Tibial nerve (tissue), 4 donors: ENCODE data around the gene CCDC50. TPM values are rescaled to one million over a fixed set of nuclear protein-coding genes. Genes with fewer than 3 reads are reported as not detected.

ENCODE experiments used
- DNase-seq, 2 donors: peaks; one replicate each; pipeline ENCODE4 v3.0.0-alpha.2; 2019; ENCODE audit warnings: low spot score in 2 of 2
- H3K27ac ChIP-seq, 4 donors: fragments of 200-600 bp; sonication (generic) in 3 of 4; one replicate each; pipeline ENCODE4 v1.5.1; 2017 to 2019; ENCODE audit warnings: mild to moderate bottlenecking in 1 of 4
- H3K27me3 ChIP-seq, 2 donors: fragments of 200-600 bp; sonication (generic) in 1 of 2; one replicate each; pipeline versions ENCODE4 v1.5.1 to v1.6.0; 2017 to 2019
- H3K36me3 ChIP-seq, 3 donors: fragments of 200-600 bp; sonication (generic); one replicate each; pipeline ENCODE4 v1.5.1; 2018 to 2019
- H3K4me1 ChIP-seq, 4 donors: fragments of 200-600 bp; sonication (generic) in 3 of 4; one replicate each; pipeline ENCODE4 v1.5.1; 2017 to 2019
- H3K4me3 ChIP-seq, 4 donors: fragments of 200-600 bp; sonication (generic) in 3 of 4; one replicate each; pipeline ENCODE4 v1.5.1; 2017 to 2019; ENCODE audit warnings: mild to moderate bottlenecking in 1 of 4, moderate library complexity in 1 of 4
- H3K9me3 ChIP-seq, 4 donors: fragments of 200-600 bp; sonication (generic) in 3 of 4; one replicate each; pipeline ENCODE4 v1.5.1; 2017 to 2019
- EP300 ChIP-seq, 2 donors: sonication (generic); formaldehyde crosslinking; IDR thresholded peaks; one replicate each; pipeline ENCODE4 v1.6.1; 2017; ENCODE audit warnings: antibody characterized with exemption in 2 of 2, mild to moderate bottlenecking in 1 of 2
- POLR2A ChIP-seq, 2 donors: fragments of 450-650 bp; IDR thresholded peaks; one replicate each; pipeline ENCODE4 v1.6.1; 2017; ENCODE audit warnings: antibody characterized with exemption in 2 of 2, mild to moderate bottlenecking in 2 of 2, moderate library complexity in 2 of 2
- WGBS, 2 donors: methylation state at CpG; one replicate each; pipeline ENCODE4 v1.1.5; 2018; 5-methylcytosine and 5-hydroxymethylcytosine counted together
- total RNA-seq, 4 donors: library from RNA; depleted of rRNA; stranded (reverse); fragments of >200 nt; gene quantifications; one replicate each; pipeline ENCODE4 v1.1.0, GENCODE V29; 2016
- TF ChIP-seq, protein P1 (sequence below), 5 experiments: fragments of 200-600 bp in 3 of 5; fragments of 450-650 bp in 2 of 5; sonication (generic) in 3 of 5; IDR thresholded peaks; one replicate each; pipeline ENCODE4 v1.5.1; 2016 to 2019; ENCODE audit warnings: antibody characterized with exemption in 5 of 5, mild to moderate bottlenecking in 3 of 5, moderate library complexity in 2 of 5

The CCDC50 gene
- total RNA-seq, 4 donors from 2014 or later = 83.5 to 99.6 (median 94.2) TPM

DNA sequence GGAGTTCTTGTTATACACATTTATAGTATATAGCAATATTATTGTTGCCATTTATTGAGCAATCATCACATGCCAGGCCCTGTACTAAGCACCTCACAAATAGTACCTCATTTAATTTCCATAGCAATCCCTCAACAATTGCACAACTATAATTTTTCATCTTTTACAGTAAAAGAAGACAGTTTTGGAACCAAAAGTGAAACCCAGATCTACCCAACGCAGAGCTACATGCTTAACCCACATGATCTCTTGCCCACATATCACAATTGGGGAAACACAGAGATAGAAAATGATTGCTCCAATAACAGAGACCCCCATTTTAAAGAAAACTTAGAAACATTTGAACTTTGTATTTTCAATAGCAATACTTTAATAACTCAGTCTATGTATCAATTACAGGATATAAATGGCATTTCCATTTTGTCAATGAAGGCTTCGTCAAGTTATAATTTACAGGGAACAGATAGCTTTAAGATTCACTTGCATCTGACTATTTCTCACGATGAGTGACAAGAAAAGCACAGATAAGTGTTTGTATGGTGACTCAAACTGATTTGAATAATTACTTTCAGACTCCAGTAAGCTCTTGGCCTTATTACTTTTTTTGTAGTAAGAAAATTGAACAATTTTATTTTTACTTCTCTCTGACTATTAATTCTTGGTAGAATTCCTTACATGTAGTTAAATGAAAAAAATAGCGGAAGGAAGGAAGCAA is 38.7 kb upstream of the CCDC50 start:
- DNase-seq = no peak
- H3K4me1 ChIP-seq = peaks cover 0 to 9% (median 0%) of the 10 kb centered on the region in 4 donors
- TF ChIP-seq POLR2A (IDR thresholded peaks at IDR 0.05) = no peak
- TF ChIP-seq, protein P1, sequence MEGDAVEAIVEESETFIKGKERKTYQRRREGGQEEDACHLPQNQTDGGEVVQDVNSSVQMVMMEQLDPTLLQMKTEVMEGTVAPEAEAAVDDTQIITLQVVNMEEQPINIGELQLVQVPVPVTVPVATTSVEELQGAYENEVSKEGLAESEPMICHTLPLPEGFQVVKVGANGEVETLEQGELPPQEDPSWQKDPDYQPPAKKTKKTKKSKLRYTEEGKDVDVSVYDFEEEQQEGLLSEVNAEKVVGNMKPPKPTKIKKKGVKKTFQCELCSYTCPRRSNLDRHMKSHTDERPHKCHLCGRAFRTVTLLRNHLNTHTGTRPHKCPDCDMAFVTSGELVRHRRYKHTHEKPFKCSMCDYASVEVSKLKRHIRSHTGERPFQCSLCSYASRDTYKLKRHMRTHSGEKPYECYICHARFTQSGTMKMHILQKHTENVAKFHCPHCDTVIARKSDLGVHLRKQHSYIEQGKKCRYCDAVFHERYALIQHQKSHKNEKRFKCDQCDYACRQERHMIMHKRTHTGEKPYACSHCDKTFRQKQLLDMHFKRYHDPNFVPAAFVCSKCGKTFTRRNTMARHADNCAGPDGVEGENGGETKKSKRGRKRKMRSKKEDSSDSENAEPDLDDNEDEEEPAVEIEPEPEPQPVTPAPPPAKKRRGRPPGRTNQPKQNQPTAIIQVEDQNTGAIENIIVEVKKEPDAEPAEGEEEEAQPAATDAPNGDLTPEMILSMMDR (IDR thresholded peaks at IDR 0.05) = no peak
- no peak for TF ChIP-seq EP300 (IDR thresholded peaks at IDR 0.05)
- WGBS, 2 donors = 34 to 36% methylated on average over 4 of the region's 4 CpGs
- no peaks in the 10 kb centered on the region for H3K27me3 ChIP-seq
- H3K27ac ChIP-seq = peak overlapping the region in 3 of 4 donors; percentile 45 to 66 (median 58)
- no peaks in the 10 kb centered on the region for H3K9me3 ChIP-seq
- no peaks in the 10 kb centered on the region for H3K36me3 ChIP-seq
- H3K4me3 ChIP-seq = peak overlapping the region in 3 of 4 donors; percentile 14 to 29 (median 20)

DNA sequence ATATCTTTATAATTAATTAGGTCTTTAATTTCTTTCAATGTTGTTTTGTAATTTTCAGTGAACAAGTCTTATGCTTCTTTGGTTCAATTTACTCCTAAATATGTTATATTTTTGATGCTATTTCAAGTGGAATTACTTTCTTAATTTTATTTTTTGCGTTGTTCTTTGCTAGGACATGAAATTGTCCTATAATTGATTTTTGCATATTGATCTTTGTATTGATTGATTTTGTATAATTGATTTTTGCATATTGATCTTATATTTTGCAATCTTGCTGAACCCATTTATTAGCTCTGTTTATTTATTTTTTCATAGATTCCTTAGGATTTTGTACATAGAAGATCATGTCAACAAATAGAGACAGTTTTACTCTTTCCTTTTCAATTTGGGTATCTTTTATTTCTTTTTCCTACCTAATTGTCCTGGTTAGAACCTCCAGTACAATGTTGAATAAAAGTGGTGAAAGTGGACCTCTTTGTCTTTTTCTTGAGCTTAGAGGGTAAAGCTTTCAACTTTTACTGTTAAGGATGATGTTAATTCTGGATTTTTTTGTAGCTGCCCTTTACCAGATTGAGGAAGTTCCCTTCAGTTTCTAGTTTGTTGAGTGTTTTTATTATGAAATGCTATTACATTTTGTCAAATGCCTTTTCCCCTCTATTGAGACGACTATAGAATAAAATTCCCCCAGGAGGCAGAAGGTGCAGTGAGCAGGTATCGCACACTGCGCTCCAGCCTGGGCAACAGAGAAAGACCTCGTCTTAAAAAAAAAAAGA is 36.8 kb upstream of the CCDC50 start:
- Histone ChIP-seq H3K27me3 (no peaks in the 10 kb centered on the region), H3K36me3 (no peaks in the 10 kb centered on the region), H3K27ac (no peak overlapping the region), H3K4me3 (no peak overlapping the region), H3K9me3 (no peaks in the 10 kb centered on the region), H3K4me1 (peaks cover 0 to 9% (median 0%) of the 10 kb centered on the region in 4 donors)
- WGBS, 2 donors = 72 to 91% methylated on average over 5 of the region's 5 CpGs
- no peak for DNase-seq
- no peak for TF ChIP-seq EP300 (IDR thresholded peaks at IDR 0.05)
- TF ChIP-seq POLR2A (IDR thresholded peaks at IDR 0.05) = no peak
- TF ChIP-seq, protein P1 (IDR thresholded peaks at IDR 0.05) = no peak

DNA sequence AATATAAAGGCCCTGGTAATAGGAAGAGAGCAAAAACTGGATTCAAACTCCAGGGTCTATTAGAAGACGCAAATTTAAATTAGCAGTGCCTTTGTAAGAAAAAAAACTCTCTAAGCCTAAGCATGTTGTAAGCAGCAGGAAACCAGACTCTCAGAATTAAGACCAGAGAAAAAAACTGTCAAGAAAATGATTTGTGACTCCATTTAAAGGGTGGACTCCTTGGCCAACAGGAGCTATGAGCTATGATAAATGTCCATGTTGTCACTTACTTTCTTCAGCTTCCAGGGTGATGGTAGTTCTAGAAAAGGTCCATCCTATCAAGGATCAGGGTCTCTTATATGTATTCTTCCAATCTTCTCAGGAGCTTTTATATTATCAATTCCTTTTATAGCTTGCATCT is 34.9 kb upstream of the CCDC50 start:
- 95 to 100% methylated on average over 1 of the region's 1 CpG for WGBS, 2 donors
- Histone ChIP-seq H3K9me3 (no peaks in the 10 kb centered on the region), H3K4me1 (peaks cover 0 to 9% (median 0%) of the 10 kb centered on the region in 4 donors), H3K27ac (no peak overlapping the region), H3K27me3 (no peaks in the 10 kb centered on the region), H3K36me3 (no peaks in the 10 kb centered on the region), H3K4me3 (no peak overlapping the region)
- TF ChIP-seq, protein P1 (IDR thresholded peaks at IDR 0.05) = no peak
- no peak for TF ChIP-seq POLR2A (IDR thresholded peaks at IDR 0.05)
- no peak for DNase-seq

DNA sequence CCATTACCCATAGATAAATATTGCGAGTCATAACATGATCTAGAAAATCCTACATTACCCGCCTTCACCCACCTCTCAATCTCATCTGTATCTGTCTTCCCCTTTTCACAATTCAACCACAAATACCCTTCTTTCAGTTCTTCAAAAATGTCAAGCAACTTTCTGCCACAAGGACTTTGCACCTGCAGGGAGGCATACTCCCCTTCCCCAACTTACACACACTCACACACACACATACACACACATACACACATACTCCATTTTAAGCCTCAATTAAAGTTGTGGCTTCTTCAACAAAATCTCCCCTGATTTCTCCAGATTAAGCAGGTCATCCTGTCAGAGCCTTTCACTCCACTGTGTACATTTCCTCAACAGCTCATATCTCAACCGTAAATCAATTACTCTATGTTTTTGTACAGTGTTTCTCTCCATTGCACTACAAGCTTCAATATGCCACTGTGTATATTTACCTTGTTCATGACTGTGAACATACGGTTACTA is 33.1 kb upstream of the CCDC50 start:
- Histone ChIP-seq H3K27me3 (no peaks in the 10 kb centered on the region), H3K9me3 (no peaks in the 10 kb centered on the region), H3K27ac (no peak overlapping the region), H3K36me3 (no peaks in the 10 kb centered on the region), H3K4me3 (no peak overlapping the region), H3K4me1 (no peaks in the 10 kb centered on the region)
- 66 to 83% methylated on average over 4 of the region's 4 CpGs for WGBS, 2 donors
- TF ChIP-seq EP300 (IDR thresholded peaks at IDR 0.05) (no peak), POLR2A (IDR thresholded peaks at IDR 0.05) (no peak)
- TF ChIP-seq, protein P1 (IDR thresholded peaks at IDR 0.05) = no peak
- DNase-seq = no peak

DNA sequence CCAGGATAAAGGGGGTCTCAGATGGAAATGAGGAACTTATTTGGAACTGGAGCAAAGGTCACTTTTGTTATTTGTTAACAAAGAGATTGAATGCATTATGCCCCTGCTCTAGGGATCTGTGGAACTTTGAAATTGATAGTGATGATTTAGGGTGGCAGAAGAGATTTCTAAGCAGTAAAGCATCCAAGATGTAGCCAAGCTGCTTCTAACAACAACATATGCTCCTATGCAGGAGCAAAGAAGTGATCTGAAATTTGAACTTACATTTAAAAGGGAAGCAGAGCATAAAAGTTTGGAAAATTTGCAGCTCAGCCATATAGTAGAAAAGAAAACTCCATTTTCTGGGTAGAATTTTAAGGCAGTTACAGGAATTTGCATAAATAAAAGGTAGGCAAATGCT is 30.3 kb upstream of the CCDC50 start:
- H3K36me3 ChIP-seq = no peaks in the 10 kb centered on the region
- no peaks in the 10 kb centered on the region for H3K9me3 ChIP-seq
- no peak for DNase-seq

More for the DNA sequence above, 30.3 kb upstream of the CCDC50 start:
- Histone ChIP-seq H3K27me3 (no peaks in the 10 kb centered on the region), H3K4me3 (no peak overlapping the region), H3K4me1 (no peaks in the 10 kb centered on the region), H3K27ac (no peak overlapping the region)
- TF ChIP-seq, protein P1 (IDR thresholded peaks at IDR 0.05) = no peak
- no peak for TF ChIP-seq POLR2A (IDR thresholded peaks at IDR 0.05)
- TF ChIP-seq EP300 (IDR thresholded peaks at IDR 0.05) = no peak
